B cell (primary cell): Measurements from ENCODE around the gene HOMER2. TPM values are rescaled to one million over a fixed set of nuclear protein-coding genes. Genes with fewer than 3 reads are reported as not detected.
"Not testable (repeated sequence)": the region's sequence is repeated elsewhere in the genome, so short reads cannot be mapped to it uniquely, and the experiment has no call there.

ENCODE experiments used
- ATAC-seq: fragments of 200-7000 bp; cut with Tn5 transposase; one replicate; pipeline ENCODE4 v1.10.0; 2021; ENCODE audit warnings: low read depth, mild to moderate bottlenecking, moderate number of reproducible peaks, moderate library complexity
- CTCF ChIA-PET: fragments of 350-600 bp; sonication (Branson Sonifier 250); formaldehyde crosslinking; loops from one replicate; lab custom pipeline; 2021; ENCODE audit warnings: antibody characterized with exemption, inconsistent platforms; lab: Charles Lee
- POLR2A ChIA-PET: fragments of 350-600 bp; sonication (Branson Sonifier 250); formaldehyde crosslinking; loops from one replicate; lab custom pipeline; 2021; ENCODE audit warnings: antibody characterized with exemption; lab: Charles Lee
- DNase-seq: peaks from one replicate; pipeline ENCODE4 v3.0.0; 2013
- H2AFZ ChIP-seq: 2 replicates; pipeline ENCODE4 v1.6.1; 2012; ENCODE audit warnings: mild to moderate bottlenecking, low read depth, low read length; ENCODE audit not compliant: insufficient read depth, poor library complexity, severe bottlenecking
- H3K27ac ChIP-seq, 2 donors: 1 replicate in 1 of 2; 2 replicates in 1 of 2; pipeline ENCODE4 v1.5.1; 2012 to 2013; ENCODE audit warnings: low read length in 2 of 2, mild to moderate bottlenecking in 2 of 2, moderate library complexity in 1 of 2
- H3K27me3 ChIP-seq, 4 experiments: fragments of 200-600 bp in 1 of 4; sonication (generic) in 1 of 4; replicated peaks in 1 of 4; 1 replicate in 2 of 4; 2 replicates in 2 of 4; pipeline versions ENCODE4 v1.6.1 to v1.7.0; 2013 to 2016; ENCODE audit warnings: low read length in 3 of 4, mild to moderate bottlenecking in 2 of 4, mixed read lengths in 1 of 4, moderate library complexity in 1 of 4; ENCODE audit not compliant: insufficient read depth in 4 of 4, control insufficient read depth in 3 of 4; ENCODE audit errors: control extremely low read depth in 1 of 4
- H3K36me3 ChIP-seq, 2 experiments: replicated peaks in 1 of 2; 1 replicate in 1 of 2; 2 replicates in 1 of 2; pipeline versions ENCODE4 v1.6.1 to v1.7.1; 2013; ENCODE audit warnings: low read length in 1 of 2; ENCODE audit not compliant: insufficient read depth in 2 of 2, control insufficient read depth in 1 of 2; ENCODE audit errors: control extremely low read depth in 1 of 2, extremely low read depth in 1 of 2
- H3K4me1 ChIP-seq, 2 donors: fragments of 200-600 bp in 1 of 2; sonication (generic) in 1 of 2; 1 replicate in 1 of 2; 2 replicates in 1 of 2; pipeline versions ENCODE4 v1.5.1 to v1.6.1; 2013 to 2017; ENCODE audit warnings: low read length in 2 of 2; ENCODE audit not compliant: control insufficient read depth in 2 of 2, insufficient read depth in 2 of 2
- H3K4me2 ChIP-seq: replicated peaks from 2 replicates; pipeline ENCODE3; 2012; ENCODE audit warnings: mild to moderate bottlenecking, low read depth, low read length; ENCODE audit not compliant: poor library complexity, severe bottlenecking
- H3K4me3 ChIP-seq, 5 experiments: fragments of 200-600 bp in 1 of 5; sonication (generic) in 1 of 5; 1 replicate in 3 of 5; 2 replicates in 2 of 5; pipeline versions ENCODE4 v1.5.1 to v1.7.0; 2011 to 2016; ENCODE audit warnings: low read length in 4 of 5, mild to moderate bottlenecking in 4 of 5, low read depth in 2 of 5, control low read depth in 1 of 5, moderate library complexity in 1 of 5; ENCODE audit not compliant: insufficient read depth in 1 of 5; ENCODE audit errors: control extremely low read depth in 1 of 5, extremely low read depth in 1 of 5
- H3K79me2 ChIP-seq: fragments of 200-600 bp; sonication (generic); one replicate; pipeline ENCODE4 v1.6.0; 2016; ENCODE audit warnings: low read length; ENCODE audit not compliant: control insufficient read depth, insufficient read depth
- H3K9ac ChIP-seq: fragments of 200-600 bp; sonication (generic); 2 replicates; pipeline ENCODE4 v1.6.1; 2017; ENCODE audit warnings: mild to moderate bottlenecking, low read length, moderate library complexity
- H3K9me3 ChIP-seq, 3 donors: one replicate each; pipeline versions ENCODE4 v1.6.1 to v1.7.1; 2013; ENCODE audit warnings: low read length in 2 of 3; ENCODE audit not compliant: control insufficient read depth in 2 of 3, insufficient read depth in 1 of 3; ENCODE audit errors: control extremely low read depth in 1 of 3
- H4K20me1 ChIP-seq: 2 replicates; pipeline ENCODE4 v1.6.0; 2012; ENCODE audit warnings: mild to moderate bottlenecking, low read length; ENCODE audit not compliant: insufficient read depth, control insufficient read depth, poor library complexity, severe bottlenecking
- H3K27ac Mint-ChIP-seq: one replicate; pipeline ENCODE4 v1.8.0; 2021; ENCODE audit warnings: mixed read lengths
- H3K27me3 Mint-ChIP-seq: one replicate; pipeline ENCODE4 v1.8.0; 2021; ENCODE audit warnings: mixed read lengths
- H3K4me1 Mint-ChIP-seq: one replicate; pipeline ENCODE4 v1.8.0; 2021; ENCODE audit warnings: mixed read lengths
- H3K4me3 Mint-ChIP-seq: one replicate; pipeline ENCODE4 v1.8.0; 2021; ENCODE audit warnings: mixed read lengths
- H3K9me3 Mint-ChIP-seq: one replicate; pipeline ENCODE4 v1.8.0; 2022; ENCODE audit warnings: mixed read lengths; ENCODE audit not compliant: insufficient read depth
- EZH2 ChIP-seq: IDR thresholded peaks from 2 replicates; pipeline ENCODE4 v1.6.1; 2012; ENCODE audit warnings: borderline replicate concordance, low read depth, mild to moderate bottlenecking, moderate library complexity, low read length; ENCODE audit not compliant: insufficient read depth, poor library complexity, severe bottlenecking
- WGBS: methylation state at CpG from one replicate; pipeline ENCODE4 v1.1.5; 2013; ENCODE audit warnings: missing lambda C conversion rate; ENCODE audit not compliant: insufficient coverage; 5-methylcytosine and 5-hydroxymethylcytosine counted together
- intact Hi-C: fragments of 100-400 bp; cut with micrococcal nuclease; formaldehyde crosslinking; loops from one replicate; pipeline ENCODE4 v1.10.0; 2022
- polyA plus RNA-seq: library from polyadenylated mRNA; depleted of rRNA; stranded (reverse); fragments of >200 nt; gene quantifications from 2 replicates; pipeline ENCODE4 v1.2.3, GENCODE V29; 2012
- total RNA-seq, 2 donors: library from RNA; stranded (reverse); fragments of 120-200 nt in 1 of 2; gene quantifications; 1 replicate in 1 of 2; 2 replicates in 1 of 2; pipeline versions ENCODE4 v1.2.3 to v1.2.4, GENCODE V29; 2013 to 2022
- TF ChIP-seq, protein P1 (sequence below): fragments of 200-600 bp; IDR thresholded peaks from one replicate; pipeline ENCODE4 v1.8.0; 2022; ENCODE audit warnings: antibody characterized with exemption, mild to moderate bottlenecking

The HOMER2 gene
- total and polyA plus RNA-seq, 2 donors (not counting 1 experiment from before 2014, with no cell fraction given): 5.7 to 19.5 TPM

- Histone ChIP-seq H2AFZ (no peak overlapping the region), H3K9me3 (no peaks in the 10 kb centered on the region), H4K20me1 (no peaks in the 10 kb centered on the region), H3K27me3 (no peaks in the 10 kb centered on the region), H3K4me3 (no peak overlapping the region), H3K4me2 (no peak overlapping the region), H3K79me2 (no peaks in the 10 kb centered on the region), H3K36me3 (no peaks in the 10 kb centered on the region), H3K27ac (no peak overlapping the region), H3K9ac (no peak overlapping the region), H3K4me1 (no peaks in the 10 kb centered on the region)
- DNase-seq (no peak), ATAC-seq (no peak)
- Mint-ChIP-seq H3K27me3 (peaks cover 3% of the 10 kb centered on the region), H3K4me1 (no peaks in the 10 kb centered on the region), H3K4me3 (no peak overlapping the region), H3K27ac (no peak overlapping the region), H3K9me3 (no peaks in the 10 kb centered on the region)
- TF ChIP-seq EZH2: no peak
- TF ChIP-seq, protein P1, sequence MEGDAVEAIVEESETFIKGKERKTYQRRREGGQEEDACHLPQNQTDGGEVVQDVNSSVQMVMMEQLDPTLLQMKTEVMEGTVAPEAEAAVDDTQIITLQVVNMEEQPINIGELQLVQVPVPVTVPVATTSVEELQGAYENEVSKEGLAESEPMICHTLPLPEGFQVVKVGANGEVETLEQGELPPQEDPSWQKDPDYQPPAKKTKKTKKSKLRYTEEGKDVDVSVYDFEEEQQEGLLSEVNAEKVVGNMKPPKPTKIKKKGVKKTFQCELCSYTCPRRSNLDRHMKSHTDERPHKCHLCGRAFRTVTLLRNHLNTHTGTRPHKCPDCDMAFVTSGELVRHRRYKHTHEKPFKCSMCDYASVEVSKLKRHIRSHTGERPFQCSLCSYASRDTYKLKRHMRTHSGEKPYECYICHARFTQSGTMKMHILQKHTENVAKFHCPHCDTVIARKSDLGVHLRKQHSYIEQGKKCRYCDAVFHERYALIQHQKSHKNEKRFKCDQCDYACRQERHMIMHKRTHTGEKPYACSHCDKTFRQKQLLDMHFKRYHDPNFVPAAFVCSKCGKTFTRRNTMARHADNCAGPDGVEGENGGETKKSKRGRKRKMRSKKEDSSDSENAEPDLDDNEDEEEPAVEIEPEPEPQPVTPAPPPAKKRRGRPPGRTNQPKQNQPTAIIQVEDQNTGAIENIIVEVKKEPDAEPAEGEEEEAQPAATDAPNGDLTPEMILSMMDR: no peak
- ChIA-PET CTCF (no interaction called here), POLR2A (no interaction called here)
- WGBS: 79% methylated on average over 4 of the region's 4 CpGs
- intact Hi-C loops: no loop called here
Observed at GRCh38 chr15:82894971-82895520, 57.5 kb downstream of the HOMER2 start.

DNA sequence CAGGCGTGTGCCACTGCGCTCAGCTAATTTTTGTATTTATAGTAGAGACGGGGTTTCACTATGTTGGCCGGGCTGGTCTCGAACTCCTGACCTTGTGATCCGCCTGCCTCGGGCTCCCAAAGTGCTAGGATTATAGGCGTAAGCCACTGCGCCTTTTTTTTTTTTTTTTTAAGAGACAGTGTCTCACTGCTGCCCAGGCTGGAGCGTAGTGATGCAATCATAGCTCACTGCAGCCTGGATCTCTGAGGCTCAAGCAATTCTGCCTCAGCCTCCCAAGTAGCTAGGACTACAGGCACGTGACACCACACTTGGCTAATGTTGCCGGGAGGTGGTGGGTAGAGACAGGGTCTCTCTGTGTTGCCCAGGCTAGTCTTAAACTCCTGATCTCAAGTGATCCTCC lies 59.0 kb downstream of the HOMER2 start:
- H3K4me3 ChIP-seq, H3K9me3 Mint-ChIP-seq, H3K4me1 Mint-ChIP-seq, H3K27ac ChIP-seq, intact Hi-C loops, H3K27me3 Mint-ChIP-seq, H3K9me3 ChIP-seq, H3K9ac ChIP-seq, ATAC-seq, H2AFZ ChIP-seq, H3K79me2 ChIP-seq, H3K4me3 Mint-ChIP-seq, H3K4me1 ChIP-seq, H3K27ac Mint-ChIP-seq, H3K4me2 ChIP-seq, POLR2A ChIA-PET, H4K20me1 ChIP-seq, H3K36me3 ChIP-seq, CTCF ChIA-PET, H3K27me3 ChIP-seq, DNase-seq: not testable (repeated sequence)
- 97% methylated on average over 10 of the region's 12 CpGs for WGBS
